Activated T-cell treated with anti-CD3 and anti-CD28 coated beads, Interleukin-2, amount 50 U/mL, for 1 hour (primary cell): Measurements from ENCODE around the gene WWOX.

Source experiments
- DNase-seq: peaks from one replicate; pipeline ENCODE4 v3.0.0-alpha.2; 2020

WWOX gene

DNA sequence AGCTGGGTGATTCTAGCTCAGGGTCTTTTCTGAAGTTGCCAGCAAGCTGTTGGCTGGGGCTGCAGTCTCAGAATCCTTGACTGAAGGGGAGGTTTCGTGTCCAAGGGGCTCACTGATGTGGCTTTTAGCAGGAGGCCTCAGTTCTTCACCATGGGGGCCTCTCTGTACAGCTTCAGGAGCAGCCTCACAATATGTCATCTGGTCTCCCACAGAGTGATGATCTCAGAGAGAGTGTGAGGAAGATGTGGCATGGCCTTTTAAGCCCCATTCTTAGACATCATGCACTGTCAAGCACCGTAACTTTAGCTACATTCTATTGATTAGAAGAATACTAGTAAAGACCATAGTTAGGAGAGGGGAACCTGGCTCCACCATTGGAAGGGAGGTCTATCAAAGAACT is 732.6 kb downstream of the WWOX start:
- DNase-seq: no peak

DNA sequence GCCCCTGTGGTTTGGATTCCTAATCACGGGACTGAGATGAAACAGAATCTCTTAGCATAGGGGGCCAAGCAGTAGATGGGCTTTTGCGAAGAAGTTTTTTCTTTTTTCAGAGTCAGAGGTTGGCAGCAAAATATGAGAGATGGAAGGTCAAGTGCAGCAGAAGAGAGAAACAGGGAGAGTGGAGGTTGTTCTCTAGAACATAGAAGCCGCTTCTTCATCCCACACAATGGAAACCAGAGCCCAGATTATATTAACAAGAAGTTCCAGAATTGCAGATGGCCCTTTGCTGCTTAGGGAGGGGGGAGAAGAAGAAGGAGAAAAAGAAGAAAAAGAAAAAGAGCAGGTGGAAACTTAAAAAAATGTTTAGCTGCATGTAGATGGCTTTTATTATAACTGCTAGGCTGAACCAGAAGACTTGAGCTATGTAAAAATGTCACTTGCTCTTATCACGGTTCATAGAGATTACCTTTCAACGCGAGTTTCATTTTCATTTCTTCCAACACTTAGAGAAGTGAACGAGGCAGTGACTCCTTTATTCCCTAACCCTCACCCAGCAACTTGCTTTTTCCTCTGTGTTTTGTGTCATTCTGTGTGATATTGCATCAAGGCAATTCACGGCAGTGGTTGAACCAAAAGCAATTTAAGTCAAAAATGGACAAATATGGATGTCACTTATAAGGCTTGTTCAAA is 737.5 kb downstream of the WWOX start:
- no peak for DNase-seq

DNA sequence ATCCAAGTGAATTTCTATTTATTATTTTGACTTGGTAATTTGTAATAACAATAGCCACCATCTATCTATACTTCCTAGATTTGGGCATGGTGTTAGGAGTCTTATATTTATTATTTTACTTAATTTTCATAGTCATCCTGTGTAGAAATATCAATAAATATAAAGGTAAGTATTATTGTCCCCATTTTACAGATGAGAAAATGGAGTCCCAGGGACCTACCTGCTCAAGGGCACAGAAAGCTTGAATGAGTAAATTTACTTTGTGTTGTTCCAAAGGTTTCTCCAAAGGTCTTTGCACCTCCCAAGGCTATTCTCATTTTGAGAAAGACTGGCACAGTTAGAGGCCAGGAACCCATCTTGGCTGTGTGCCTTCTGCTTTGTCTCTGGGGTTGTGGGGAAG is 738.3 kb downstream of the WWOX start:
- DNase-seq: no peak

DNA sequence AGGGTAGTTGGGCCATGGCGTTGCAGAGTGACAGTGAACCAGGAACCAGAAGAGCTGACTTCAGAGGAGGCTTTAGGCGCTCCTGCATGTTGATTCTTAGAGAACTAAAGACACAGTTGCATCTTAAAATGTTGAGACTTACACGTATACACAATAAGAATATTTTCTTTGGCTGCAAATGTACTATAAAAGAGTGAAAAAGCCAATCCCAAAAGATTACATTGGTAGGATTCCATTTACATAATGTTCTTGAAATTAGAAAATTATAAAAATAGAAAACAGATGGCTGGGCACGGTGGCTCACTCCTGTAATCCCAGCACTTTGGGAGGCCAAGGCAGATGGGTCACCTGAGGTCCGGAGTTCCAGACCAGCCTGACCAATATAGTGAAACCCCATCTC is 738.8 kb downstream of the WWOX start:
- DNase-seq: no peak

DNA sequence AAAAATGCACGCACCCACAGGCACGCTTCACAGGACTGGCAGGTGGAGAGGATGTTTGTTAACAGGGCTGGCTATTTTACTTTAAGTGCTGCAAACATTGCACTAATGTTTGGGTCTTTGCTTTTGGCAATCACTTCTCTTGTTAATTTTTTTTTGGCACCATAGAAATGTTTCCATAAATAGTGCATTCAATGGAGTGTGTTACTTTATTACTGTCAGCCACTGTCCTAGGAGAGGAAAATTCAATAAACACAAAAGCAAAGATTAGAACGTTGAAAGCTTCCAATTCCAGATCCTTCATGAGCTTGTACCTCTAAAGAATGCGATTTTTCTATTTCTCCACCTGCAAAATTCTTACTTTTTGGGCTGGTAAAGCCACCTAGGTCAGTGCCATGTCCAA is 743.5 kb downstream of the WWOX start:
- no peak for DNase-seq

DNA sequence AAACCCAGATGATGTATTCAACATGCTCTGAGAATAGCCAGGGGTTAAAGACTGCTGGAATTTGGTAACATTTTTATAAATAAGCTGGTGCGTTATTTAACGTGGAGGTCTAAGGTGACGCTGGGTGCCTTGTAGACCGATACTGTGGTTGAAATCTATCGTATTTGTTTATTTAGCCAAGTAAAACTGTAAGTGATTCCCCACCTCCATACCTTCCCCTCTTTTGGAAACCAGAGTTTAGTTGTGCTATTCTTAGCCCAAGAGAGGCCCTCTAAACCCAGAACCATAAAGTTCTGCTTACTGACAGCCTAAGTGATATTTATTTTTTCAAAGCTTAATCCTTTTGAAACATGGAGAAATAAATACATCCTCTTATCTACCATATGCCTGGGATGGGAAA is 744.5 kb downstream of the WWOX start:
- no peak for DNase-seq

DNA sequence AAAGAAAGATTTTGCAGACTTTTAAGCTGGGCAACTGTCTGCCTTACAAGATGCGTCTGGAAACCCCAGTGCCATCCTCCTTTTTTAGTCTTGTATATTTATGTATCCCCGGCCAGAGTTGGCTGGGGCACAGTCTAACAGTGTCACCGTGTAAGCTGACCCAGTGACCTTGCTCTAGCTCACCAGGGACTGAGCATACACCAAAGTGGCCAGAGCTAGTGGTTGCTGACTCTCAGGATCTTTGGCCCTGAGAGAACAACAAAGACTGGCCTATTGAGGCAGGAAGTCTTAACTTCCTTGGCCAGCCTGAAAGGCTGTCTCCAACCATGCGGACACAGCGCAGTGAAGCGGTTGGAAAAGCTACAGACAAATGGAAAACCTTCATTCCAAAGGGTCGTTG is 745.2 kb downstream of the WWOX start:
- no peak for DNase-seq

DNA sequence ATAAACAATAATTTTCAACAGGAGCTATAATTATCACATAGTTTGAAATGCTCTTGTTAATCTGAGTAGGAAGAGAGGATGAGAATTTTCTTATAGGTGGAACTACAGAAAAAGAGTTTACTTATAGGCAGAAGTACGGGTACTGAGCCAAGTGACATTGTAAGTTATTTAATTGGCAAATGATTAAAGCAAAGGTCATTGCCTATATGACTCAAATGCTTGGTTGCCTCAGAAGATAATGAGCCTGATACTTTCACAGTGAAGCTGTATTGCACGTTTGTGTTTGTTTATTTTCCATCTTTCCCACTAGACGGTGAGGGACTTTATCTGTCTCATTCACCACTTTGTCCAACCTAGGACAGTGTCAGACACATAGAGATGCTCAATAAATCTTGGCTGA is 751.8 kb downstream of the WWOX start:
- DNase-seq: no peak

DNA sequence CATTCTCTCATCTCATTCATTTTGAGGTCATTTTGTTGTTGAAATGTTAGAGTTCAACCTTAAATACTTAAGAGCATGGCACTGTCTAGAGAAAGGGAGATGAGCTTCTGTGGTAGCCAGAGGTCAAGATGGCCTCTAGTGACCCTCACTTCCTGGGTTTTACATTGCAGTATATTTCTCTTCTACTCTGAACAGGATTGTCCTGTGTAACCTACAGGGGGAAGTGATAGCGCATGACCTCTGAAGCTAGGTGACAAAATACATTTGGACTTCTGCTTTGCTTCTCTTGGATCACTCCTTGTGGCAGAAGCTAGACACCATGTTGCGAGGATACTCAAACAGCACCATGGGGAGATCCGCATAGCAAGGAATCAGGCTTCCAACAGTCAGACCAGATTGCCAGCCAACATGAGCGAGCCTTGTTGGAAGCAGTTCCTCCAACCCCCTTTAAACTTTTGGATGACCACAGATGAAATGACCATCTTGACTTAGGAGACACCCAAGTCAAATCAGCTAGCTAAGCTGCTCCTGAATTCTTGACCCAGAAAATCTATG is 752.7 kb downstream of the WWOX start:
- no peak for DNase-seq

DNA sequence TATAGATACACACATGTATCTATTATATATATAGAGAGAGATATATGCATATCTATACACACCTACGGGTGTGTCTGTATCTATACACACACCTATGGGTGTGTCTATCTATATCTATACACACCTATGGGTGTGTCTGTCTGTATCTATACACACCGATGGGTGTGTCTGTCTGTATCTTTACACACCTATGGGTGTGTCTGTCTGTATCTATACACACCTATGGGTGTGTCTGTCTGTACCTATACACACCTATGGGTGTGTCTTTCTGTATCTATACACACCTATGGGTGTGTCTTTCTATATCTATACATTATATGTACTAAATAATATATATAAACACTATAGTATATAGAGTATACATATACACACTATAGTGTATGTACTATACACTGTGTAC is 762.6 kb downstream of the WWOX start:
- no peak for DNase-seq

DNA sequence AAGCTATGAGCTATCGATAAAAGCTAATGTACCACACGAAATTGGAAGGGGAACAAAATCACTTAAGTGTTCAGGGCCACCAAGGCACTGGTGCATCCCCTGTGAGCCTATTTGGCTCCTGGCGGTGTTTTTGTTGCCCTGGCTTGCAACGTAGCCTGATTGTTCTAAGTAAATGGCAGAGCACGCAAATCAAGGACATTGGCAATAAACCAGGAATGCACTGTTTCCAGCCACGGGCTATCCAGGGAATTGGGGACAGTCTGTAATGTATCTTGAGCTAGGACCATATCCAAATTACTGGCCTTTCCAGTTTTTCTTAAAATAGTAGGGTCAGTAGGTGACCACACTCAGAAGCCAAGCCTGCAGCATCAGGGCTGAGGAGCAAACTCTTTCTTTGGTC is 767.1 kb downstream of the WWOX start:
- DNase-seq: no peak

DNA sequence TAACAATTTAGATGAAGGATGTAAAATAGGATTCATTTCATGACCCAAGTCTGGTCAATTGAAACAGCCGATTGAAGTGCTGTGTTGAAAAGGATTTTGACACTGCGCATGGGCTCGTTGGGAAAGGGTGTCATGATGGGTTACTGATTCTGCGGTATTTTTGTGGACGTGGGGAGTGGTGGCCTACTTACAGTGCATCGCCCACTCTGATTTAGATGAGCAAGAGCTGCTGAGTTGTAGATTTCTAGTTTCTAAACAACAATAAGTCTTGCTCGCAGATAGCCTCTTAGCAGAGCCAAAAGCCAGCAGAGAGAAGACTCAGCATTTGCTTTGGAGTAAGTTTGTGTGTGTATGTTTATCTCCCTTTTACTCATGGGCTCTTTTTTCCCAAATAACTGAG is 770.0 kb downstream of the WWOX start:
- no peak for DNase-seq

DNA sequence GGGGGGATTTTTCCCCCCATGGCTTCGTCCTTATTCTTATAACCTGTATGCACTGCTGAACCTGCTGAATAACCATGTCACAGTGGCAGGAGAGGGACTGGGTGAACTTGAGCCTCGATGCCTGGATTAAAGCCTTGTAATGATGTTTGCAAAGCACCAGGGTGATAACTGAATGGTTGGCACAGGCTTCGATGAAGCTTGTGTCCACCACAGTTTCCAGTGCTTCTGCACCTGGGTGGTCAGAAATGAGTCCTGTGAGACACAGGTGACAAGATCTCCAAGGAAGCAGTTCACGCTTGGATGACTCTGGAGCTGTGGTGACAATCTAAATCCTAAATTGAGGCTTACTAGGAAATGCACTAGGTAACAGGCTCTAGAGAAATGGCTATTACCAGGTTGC is 771.8 kb downstream of the WWOX start:
- DNase-seq: no peak

DNA sequence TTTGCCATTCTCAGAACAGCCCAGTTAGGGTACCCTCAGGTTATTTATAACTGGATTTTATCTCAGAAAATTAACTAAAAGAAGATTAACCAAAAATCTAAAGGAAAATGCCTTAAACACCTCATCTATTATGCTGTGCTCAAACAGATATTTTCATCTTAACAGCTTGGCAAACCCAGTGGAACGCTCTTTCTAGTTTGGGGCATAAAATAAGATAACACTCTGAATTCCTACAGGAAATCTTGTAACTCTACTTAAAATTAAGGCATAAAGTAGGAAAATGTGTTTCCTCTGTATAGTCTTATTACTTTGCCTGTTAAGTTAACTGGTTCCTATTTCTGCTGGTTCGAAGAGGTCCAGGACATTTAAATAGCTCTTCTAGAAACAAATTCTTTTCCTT is 777.2 kb downstream of the WWOX start:
- DNase-seq: no peak

DNA sequence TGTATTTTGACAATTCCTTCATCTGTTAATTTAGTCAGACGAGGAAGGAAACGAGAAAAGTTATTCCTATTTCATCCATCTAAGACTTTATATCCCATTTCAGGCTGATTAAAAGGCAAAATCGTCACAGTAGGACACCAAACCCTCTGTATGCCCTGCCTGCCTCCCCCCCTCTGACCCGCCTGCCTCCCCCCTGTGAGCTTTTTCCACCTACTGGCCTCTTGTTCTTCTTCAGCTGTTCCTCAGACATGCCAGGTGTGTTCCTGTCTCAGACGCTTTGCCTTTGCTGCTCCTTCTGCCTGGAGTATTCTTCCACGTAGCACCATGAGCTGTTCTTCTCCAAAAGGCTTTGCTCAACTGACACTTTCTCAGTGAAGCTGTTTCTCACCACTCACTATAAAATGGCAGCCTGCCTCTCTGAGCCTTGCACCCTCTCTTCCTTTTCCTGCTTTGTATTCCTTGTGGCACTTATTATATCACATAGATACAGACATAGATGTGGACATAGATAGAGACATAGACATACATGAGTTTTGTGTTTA is 777.7 kb downstream of the WWOX start:
- no peak for DNase-seq

DNA sequence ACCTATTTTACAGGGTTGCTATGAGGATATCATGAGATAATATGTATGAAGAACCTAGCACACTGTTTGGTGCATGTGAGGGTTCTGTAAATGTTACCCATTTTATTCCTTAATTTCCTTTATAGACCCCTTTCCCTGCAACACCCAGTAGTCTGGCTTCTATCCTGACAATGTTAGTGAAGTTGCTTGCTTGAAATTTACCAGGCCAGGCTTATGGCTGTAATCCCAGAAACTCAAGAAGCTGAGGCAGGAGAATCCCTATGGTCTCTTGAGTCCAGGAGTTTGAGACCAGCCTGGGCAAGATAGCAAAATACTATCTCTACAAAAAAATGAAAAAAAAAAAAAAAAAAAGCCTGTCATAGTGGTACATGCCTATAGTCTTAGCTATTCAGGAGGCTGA is 779.1 kb downstream of the WWOX start:
- DNase-seq: no peak

DNA sequence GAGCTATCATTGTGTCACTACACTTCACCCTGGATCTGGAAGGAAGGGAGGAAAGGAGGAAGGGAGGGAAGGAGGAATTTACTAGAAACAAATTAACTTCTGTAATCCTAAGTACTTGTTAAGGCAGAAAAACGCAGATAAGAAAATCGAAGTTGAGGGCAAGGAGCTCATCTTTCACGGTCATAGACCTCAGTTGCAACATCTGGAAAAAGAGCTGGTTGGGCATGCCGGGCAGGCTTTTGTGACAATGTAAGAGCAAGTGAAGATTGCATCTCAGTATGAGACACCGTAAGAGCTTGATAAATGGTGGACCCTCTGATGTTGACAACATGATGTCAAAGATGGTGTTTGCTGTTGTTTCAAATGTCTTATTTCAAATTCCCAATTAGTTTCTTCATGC is 779.6 kb downstream of the WWOX start:
- no peak for DNase-seq

DNA sequence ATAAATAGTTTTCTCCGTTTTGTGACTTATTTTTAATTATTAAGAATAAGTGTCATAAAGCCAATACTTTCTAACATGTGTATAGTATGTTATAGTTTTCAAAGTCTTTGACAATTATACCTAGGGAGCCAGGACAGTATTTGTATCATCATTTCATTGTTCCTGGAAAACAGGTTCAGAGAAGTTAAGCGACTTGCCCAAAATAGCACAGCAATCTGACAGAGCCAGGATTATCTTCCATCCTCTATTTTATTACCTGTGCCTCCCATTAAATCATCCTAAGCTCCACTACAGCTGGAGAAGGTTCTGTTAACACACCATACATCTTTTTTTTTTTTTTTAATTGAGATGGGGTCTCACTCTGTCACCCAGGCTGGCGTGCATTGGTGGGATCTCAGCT is 782.7 kb downstream of the WWOX start:
- DNase-seq: no peak

DNA sequence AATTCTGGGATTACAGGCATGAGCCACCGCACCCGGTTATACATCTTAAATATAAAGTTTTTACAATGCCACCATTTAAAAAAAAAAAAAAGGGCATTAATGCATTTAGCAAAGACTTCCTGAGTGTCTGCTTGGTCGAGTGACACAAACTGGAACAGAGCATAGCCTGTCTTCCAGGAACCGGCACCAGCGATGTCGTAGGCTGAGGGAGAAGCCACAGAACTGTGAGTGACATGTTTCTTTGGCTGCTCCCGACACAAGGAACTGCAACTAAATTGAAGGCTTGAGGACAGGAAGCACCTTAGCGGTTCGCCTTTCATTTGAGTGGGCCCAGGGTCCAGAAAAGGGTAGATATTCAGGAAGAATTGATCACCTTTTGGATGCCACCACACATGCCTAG is 783.3 kb downstream of the WWOX start:
- no peak for DNase-seq

DNA sequence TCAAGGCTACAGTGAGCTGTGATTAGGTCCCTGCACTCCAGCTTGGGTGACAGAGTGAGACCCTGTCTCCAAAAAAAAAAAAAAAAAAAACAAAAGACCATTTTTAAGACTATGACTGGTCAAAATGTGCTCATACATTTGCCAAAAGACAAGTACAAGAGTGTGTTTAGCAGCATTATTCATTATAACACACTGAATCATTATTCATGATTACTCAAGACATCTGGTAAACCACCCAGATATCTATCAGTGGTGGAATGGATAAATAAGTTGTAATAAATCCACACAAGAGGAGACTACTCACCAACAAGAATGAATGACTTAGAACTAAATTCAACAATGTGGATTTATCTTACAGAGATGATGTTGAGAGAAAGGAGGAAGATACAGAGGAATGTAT is 784.8 kb downstream of the WWOX start:
- no peak for DNase-seq

DNA sequence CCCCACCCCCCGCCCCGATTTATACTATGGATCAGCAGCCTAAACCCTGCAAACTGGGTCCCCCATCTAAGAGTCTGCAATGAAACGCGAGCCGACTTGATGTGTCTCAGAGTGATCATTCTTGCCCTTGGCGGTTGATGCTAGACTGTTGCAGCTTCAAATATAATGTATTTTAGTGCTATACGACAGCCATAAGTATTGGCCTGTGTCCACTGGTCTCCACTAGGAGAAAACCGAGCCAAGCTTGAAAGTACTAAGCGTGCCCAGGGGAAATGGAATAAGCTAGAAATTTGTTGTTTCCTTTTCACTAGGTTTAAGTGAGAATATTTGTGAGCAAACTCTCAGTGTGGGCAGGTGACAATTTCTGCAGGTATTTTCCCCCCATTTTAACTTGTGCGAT is 789.9 kb downstream of the WWOX start:
- DNase-seq: no peak

DNA sequence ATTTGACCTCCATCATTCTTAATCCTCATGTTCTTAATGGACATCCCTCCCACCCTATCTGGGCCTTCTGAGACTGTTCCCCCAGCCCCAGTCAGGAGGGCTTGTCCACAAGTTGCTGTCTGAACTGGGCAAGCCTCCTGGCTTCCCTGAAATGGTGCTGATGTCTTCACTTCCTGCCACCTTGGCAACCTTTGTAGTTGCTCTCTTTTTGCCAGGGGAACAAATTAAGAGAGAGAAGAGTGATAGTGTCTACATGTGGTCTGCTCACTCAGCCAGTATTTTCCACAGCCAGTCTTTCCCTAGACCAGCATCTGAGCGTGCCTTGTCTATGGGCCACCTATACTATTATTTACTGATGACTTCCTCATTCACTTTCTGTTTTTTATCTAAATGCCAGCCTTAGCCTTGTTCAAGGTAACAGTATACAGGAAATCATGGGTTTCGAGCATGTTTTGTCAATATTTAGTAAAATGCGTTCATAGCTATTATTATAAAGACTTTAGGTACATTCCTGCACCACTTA is 791.0 kb downstream of the WWOX start:
- DNase-seq: no peak

DNA sequence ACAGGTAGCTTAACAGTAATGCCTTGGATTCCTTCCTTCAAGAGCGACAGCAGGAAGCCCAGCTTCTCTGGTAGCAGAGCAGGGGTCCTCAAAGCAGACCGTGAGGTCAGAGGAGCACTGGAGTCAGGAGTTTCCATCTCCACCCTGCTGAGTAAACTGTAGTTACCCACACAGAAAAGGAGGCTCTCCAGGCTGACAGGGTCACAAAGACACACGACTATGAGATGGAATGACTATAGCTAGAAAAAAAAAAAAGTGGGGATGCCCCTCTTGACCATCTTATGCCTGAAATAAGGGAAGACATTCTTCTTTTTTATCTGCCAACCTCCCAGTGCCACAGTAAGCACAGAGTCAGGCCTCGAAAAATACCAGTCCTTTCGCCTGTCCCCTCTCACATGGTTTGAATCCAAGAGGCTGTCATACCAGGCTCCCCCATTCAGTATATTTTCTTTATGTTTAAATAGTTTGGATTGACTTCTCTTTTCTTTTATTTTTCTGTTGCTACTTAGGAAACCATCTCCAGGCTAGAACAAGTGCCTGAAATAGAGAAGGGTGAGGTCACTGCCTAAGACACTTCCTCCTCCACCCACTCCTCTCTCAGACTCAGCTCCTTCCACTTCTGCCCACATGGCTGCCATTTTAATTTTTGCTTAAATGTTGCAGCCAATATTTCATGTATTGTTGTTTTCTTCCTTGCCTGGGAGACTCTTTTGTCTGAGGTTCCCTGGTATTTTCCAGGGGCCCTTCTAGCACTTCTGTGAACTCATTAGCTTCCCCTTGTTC is 793.7 kb downstream of the WWOX start:
- DNase-seq: no peak

DNA sequence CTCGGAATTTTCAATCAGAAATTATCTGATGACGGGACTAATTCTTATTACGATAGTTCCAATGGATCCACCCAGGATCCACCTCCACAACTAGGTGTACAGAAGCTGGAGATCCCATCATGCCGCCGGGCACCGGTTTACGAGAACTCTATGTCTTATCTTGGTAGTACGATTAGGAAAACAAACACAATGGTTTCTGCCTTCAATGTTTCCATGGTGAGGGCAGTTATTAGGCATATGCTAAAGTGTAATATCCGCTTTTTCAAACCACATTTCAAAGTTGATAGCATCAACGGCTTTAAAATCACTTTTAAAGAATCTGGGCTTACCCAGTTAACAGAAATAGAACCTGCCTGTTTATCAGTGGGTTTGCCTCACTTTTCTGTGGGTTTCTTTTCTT is 795.4 kb downstream of the WWOX start:
- DNase-seq: peak; percentile 28
